ENCODE data around the gene C1orf116. TPM values are rescaled to one million over a fixed set of nuclear protein-coding genes. Genes with fewer than 3 reads are reported as not detected.
A peak's percentile ranks its signal among the peaks of the same experiment; 100 is the strongest.

C1orf116 gene
- polyA plus RNA-seq, 1 of the 3 experiments (the other 2 are of a cell fraction) = 0.02 TPM

DNA sequence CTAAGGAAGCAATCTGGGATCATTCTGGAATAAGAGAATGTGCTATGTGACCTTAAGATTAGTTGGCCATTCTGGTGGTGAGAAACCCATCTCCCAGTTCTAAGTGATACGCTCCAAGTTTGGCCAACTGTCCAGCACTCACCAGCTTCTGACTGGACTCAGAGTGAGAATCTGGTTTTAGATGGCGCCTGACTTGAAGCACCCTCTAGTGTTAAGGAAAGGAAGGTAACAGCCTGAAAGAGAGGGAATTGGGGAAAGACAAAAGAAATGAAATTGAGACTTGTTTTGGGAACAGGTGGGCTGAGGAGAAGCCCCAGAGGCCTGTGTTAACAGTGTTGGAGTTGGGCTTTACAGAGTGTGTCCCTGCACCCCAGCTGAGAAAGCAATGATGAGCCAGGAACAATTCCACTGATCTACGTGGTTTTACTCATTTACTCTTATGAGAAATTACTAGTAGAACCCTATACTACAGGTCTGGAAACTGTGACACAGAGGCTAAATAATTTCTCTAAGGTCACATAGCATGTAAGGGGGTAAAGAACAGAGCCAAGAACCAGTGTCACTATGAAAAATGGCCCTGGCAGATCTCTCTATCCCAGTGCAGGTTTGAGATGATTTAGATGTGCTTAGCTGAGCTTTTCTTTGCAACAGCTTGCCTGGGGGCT is 53.0 kb downstream of the C1orf116 start:
- Histone ChIP-seq H3K79me2 (ENCODE audit: insufficient read depth) (no peaks in the 10 kb centered on the region), H3K9me2 (no peaks in the 10 kb centered on the region), H3F3A (replicated peaks; ENCODE audit: insufficient read depth) (no peaks in the 10 kb centered on the region), H4K20me1 (ENCODE audit: insufficient read depth) (no peaks in the 10 kb centered on the region), H3K4me3 (ENCODE audit: low read depth in 2 of 2, low read length in 1 of 2) (no peak overlapping the region), H2AFZ (ENCODE audit: low read depth) (no peak overlapping the region), H3K9ac (no peak overlapping the region), H3K27ac (ENCODE audit: low read depth in 2 of 2, low read length in 1 of 2) (no peak overlapping the region), H3K4me1 (ENCODE audit: control insufficient read depth in 1 of 2, insufficient read depth in 2 of 2, low read depth in 1 of 2, low read length in 1 of 2) (no peaks in the 10 kb centered on the region), H3K9me3 (no peaks in the 10 kb centered on the region), H3K4me2 (no peak overlapping the region), H3K36me3 (replicated peaks in 1 of 2; ENCODE audit: control insufficient read depth in 1 of 2, insufficient read depth in 2 of 2, low read length in 1 of 2) (no peaks in the 10 kb centered on the region), H3K27me3 (ENCODE audit: insufficient read depth) (peaks cover 29% of the 10 kb centered on the region; the same call in 1 of the 2 replicates)
- DNase-seq = no peak
- ChIA-PET POLR2A (no interaction called here), CTCF (interaction anchor here (0.6 to 6.1 kb wide), 10 partner anchors 10 to 255 kb away, joined by 3 to 39 read pairs (median 6); partner anchors contain the start of gene FCAMR)
- TF ChIP-seq, protein P1, sequence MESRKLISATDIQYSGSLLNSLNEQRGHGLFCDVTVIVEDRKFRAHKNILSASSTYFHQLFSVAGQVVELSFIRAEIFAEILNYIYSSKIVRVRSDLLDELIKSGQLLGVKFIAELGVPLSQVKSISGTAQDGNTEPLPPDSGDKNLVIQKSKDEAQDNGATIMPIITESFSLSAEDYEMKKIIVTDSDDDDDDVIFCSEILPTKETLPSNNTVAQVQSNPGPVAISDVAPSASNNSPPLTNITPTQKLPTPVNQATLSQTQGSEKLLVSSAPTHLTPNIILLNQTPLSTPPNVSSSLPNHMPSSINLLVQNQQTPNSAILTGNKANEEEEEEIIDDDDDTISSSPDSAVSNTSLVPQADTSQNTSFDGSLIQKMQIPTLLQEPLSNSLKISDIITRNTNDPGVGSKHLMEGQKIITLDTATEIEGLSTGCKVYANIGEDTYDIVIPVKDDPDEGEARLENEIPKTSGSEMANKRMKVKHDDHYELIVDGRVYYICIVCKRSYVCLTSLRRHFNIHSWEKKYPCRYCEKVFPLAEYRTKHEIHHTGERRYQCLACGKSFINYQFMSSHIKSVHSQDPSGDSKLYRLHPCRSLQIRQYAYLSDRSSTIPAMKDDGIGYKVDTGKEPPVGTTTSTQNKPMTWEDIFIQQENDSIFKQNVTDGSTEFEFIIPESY (IDR thresholded peaks at IDR 0.05; ENCODE audit: borderline replicate concordance, low read depth) = no peak
- TF ChIP-seq NFIC (IDR thresholded peaks at IDR 0.05; ENCODE audit: borderline replicate concordance) (no peak), SMC3 (IDR thresholded peaks at IDR 0.05; ENCODE audit: low read depth, low read length) (peak; percentile 31), RAD21 (IDR thresholded peaks at IDR 0.05; ENCODE audit: low read length) (peak; percentile 50), SIN3A (IDR thresholded peaks at IDR 0.05; ENCODE audit: borderline replicate concordance, low read depth, low read length) (no peak), EZH2phosphoT487 (IDR thresholded peaks at IDR 0.05; ENCODE audit: borderline replicate concordance, low read depth) (no peak)
- TF ChIP-seq, protein P2, sequence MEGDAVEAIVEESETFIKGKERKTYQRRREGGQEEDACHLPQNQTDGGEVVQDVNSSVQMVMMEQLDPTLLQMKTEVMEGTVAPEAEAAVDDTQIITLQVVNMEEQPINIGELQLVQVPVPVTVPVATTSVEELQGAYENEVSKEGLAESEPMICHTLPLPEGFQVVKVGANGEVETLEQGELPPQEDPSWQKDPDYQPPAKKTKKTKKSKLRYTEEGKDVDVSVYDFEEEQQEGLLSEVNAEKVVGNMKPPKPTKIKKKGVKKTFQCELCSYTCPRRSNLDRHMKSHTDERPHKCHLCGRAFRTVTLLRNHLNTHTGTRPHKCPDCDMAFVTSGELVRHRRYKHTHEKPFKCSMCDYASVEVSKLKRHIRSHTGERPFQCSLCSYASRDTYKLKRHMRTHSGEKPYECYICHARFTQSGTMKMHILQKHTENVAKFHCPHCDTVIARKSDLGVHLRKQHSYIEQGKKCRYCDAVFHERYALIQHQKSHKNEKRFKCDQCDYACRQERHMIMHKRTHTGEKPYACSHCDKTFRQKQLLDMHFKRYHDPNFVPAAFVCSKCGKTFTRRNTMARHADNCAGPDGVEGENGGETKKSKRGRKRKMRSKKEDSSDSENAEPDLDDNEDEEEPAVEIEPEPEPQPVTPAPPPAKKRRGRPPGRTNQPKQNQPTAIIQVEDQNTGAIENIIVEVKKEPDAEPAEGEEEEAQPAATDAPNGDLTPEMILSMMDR (IDR thresholded peaks at IDR 0.05) = peak; percentile 53
- WGBS (ENCODE audit: low lambda C conversion rate) = 53% methylated on average over 3 of the region's 3 CpGs

DNA sequence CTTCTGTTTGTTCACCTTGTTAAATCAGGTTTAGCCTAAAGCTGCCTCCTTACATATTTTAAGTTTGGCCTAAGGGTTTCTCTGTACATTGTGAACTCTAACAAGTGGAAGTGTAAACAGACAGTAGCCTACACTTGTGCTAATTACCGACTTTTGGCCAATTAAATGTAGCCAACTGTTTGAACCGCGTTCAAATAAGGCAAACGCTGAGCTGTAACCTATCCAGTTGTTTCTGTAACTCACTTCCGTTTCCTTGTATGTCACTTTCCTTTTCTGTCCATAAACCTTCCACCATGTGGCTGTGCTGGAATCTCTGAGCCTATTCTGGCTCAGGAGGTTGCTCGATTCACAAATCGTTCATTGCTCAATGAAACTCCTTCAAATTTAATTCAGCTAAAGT is 54.3 kb downstream of the C1orf116 start:
- H3K9ac ChIP-seq = no peak overlapping the region
- POLR2A ChIA-PET = no interaction called here
- no peak overlapping the region for H3K27ac ChIP-seq (ENCODE audit: low read depth in 2 of 2, low read length in 1 of 2)
- no peaks in the 10 kb centered on the region for H3K79me2 ChIP-seq (ENCODE audit: insufficient read depth)
- TF ChIP-seq CHD2 (IDR thresholded peaks at IDR 0.05; ENCODE audit: low read length, partially characterized antibody) = no peak
- no peak for TF ChIP-seq TEAD4 (IDR thresholded peaks at IDR 0.05; ENCODE audit: borderline replicate concordance, insufficient read depth)
- TF ChIP-seq, protein P3, sequence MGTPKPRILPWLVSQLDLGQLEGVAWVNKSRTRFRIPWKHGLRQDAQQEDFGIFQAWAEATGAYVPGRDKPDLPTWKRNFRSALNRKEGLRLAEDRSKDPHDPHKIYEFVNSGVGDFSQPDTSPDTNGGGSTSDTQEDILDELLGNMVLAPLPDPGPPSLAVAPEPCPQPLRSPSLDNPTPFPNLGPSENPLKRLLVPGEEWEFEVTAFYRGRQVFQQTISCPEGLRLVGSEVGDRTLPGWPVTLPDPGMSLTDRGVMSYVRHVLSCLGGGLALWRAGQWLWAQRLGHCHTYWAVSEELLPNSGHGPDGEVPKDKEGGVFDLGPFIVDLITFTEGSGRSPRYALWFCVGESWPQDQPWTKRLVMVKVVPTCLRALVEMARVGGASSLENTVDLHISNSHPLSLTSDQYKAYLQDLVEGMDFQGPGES (IDR thresholded peaks at IDR 0.05; ENCODE audit: low read depth, low read length) = no peak
- TF ChIP-seq, protein P1 (IDR thresholded peaks at IDR 0.05; ENCODE audit: borderline replicate concordance, low read depth) = no peak
- no peak for TF ChIP-seq FOXJ3 (CRISPR knock-in tag; IDR thresholded peaks at IDR 0.05)
- TF ChIP-seq NRF1 (IDR thresholded peaks at IDR 0.05; ENCODE audit: low read depth, low read length) = no peak
- TF ChIP-seq JUND (IDR thresholded peaks at IDR 0.05) = no peak
- TF ChIP-seq FOXM1 (IDR thresholded peaks at IDR 0.05; ENCODE audit: low read depth) = no peak
- H3K36me3 ChIP-seq (replicated peaks in 1 of 2; ENCODE audit: control insufficient read depth in 1 of 2, insufficient read depth in 2 of 2, low read length in 1 of 2) = no peaks in the 10 kb centered on the region
- H3K4me3 ChIP-seq (ENCODE audit: low read depth in 2 of 2, low read length in 1 of 2) = no peak overlapping the region
- no peaks in the 10 kb centered on the region for H3F3A ChIP-seq (replicated peaks; ENCODE audit: insufficient read depth)
- CTCF ChIA-PET = interaction anchor here (1.0 to 6.1 kb wide), 2 partner anchors 27 to 1057 kb away, joined by 3 to 39 read pairs; no protein-coding TSS in a partner anchor
- no peak overlapping the region for H3K4me2 ChIP-seq
- H3K9me2 ChIP-seq = no peaks in the 10 kb centered on the region
- H3K9me3 ChIP-seq = no peaks in the 10 kb centered on the region
- no peaks in the 10 kb centered on the region for H4K20me1 ChIP-seq (ENCODE audit: insufficient read depth)
- 29% methylated on average over 7 of the region's 7 CpGs for WGBS (ENCODE audit: low lambda C conversion rate)
- no peaks in the 10 kb centered on the region for H3K4me1 ChIP-seq (ENCODE audit: control insufficient read depth in 1 of 2, insufficient read depth in 2 of 2, low read depth in 1 of 2, low read length in 1 of 2)
- DNase-seq = no peak
- H2AFZ ChIP-seq (ENCODE audit: low read depth) = no peak overlapping the region
- peaks cover 19% of the 10 kb centered on the region; the same call in 1 of the 2 replicates for H3K27me3 ChIP-seq (ENCODE audit: insufficient read depth)

All from SK-N-SH (cell line).